Vagina (tissue), 2 donors: ENCODE results near the gene TRIM6. TPM values are rescaled to one million over a fixed set of nuclear protein-coding genes. Genes with fewer than 3 reads are reported as not detected.

ENCODE experiments used
- DNase-seq, 2 donors: peaks; one replicate each; pipeline ENCODE4 v3.0.0-alpha.2; 2017; ENCODE audit errors: extremely low spot score in 2 of 2
- H3K27ac ChIP-seq: fragments of 200-600 bp; sonication (generic); one replicate; pipeline ENCODE4 v1.5.1; 2019
- H3K27me3 ChIP-seq: fragments of 200-600 bp; sonication (generic); one replicate; pipeline ENCODE4 v1.5.1; 2019
- H3K36me3 ChIP-seq, 2 donors: fragments of 200-600 bp; sonication (generic); one replicate each; pipeline ENCODE4 v1.5.1; 2017 to 2019
- H3K4me1 ChIP-seq: fragments of 200-600 bp; sonication (generic); one replicate; pipeline ENCODE4 v1.5.1; 2019
- H3K4me3 ChIP-seq, 2 donors: fragments of 200-600 bp; sonication (generic); 1 replicate in 1 of 2; 2 replicates in 1 of 2; pipeline ENCODE4 v1.5.1; 2016 to 2019
- H3K9me3 ChIP-seq: fragments of 200-600 bp; sonication (generic); one replicate; pipeline ENCODE4 v1.5.1; 2019
- POLR2A ChIP-seq, 2 donors: fragments of 450-650 bp; IDR thresholded peaks; one replicate each; pipeline ENCODE4 v1.6.1; 2017; ENCODE audit warnings: antibody characterized with exemption in 2 of 2, mild to moderate bottlenecking in 2 of 2, moderate library complexity in 2 of 2
- POLR2AphosphoS5 ChIP-seq, 2 donors: sonication (generic); formaldehyde crosslinking; IDR thresholded peaks; one replicate each; pipeline ENCODE4 v1.9.0; 2017; ENCODE audit warnings: antibody characterized with exemption in 2 of 2, mild to moderate bottlenecking in 2 of 2, low read depth in 1 of 2; ENCODE audit not compliant: insufficient read depth in 1 of 2
- intact Hi-C: fragments of 100-400 bp; cut with DNase I; formaldehyde crosslinking; loops from one replicate; pipeline ENCODE4 v1.15.1; 2023
- total RNA-seq: library from RNA; depleted of rRNA; stranded (reverse); fragments of >200 nt; gene quantifications from one replicate; pipeline ENCODE4 v1.2.3, GENCODE V29; 2016
- TF ChIP-seq, protein P1 (sequence below), 3 experiments: fragments of 450-650 bp in 2 of 3; fragments of 200-600 bp in 1 of 3; sonication (generic) in 1 of 3; IDR thresholded peaks; one replicate each; pipeline ENCODE4 v1.5.1; 2017 to 2019; ENCODE audit warnings: antibody characterized with exemption in 3 of 3, mild to moderate bottlenecking in 2 of 3, moderate library complexity in 2 of 3

The TRIM6 gene
- total RNA-seq, 1 donor from 2014 or later = 3.9 TPM

DNA sequence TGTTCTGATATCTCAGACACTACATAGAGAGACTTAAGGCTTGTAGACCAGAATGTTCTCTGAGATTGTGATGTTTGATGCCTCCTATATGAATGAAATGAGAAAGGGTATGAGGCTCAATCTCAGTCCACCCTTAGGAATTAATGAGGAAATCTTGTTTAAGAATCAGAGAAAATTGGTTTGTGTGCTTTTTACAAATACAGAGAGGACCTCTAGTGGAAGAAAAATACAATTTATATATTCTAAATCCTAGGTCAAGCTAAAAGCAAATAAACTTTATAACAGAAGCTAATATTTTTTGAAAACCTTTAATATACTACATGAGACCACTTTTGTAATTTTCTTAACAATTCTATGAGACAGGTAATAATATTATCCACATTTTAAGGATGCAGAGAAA, 43.1 kb upstream of the TRIM6 start:
- no peaks in the 10 kb centered on the region for H3K36me3 ChIP-seq
- H3K4me1 ChIP-seq = no peaks in the 10 kb centered on the region
- TF ChIP-seq POLR2AphosphoS5 (IDR thresholded peaks at IDR 0.05; ENCODE audit: insufficient read depth in 1 of 2, low read depth in 1 of 2) (no peak), POLR2A (IDR thresholded peaks at IDR 0.05) (no peak)
- TF ChIP-seq, protein P1, sequence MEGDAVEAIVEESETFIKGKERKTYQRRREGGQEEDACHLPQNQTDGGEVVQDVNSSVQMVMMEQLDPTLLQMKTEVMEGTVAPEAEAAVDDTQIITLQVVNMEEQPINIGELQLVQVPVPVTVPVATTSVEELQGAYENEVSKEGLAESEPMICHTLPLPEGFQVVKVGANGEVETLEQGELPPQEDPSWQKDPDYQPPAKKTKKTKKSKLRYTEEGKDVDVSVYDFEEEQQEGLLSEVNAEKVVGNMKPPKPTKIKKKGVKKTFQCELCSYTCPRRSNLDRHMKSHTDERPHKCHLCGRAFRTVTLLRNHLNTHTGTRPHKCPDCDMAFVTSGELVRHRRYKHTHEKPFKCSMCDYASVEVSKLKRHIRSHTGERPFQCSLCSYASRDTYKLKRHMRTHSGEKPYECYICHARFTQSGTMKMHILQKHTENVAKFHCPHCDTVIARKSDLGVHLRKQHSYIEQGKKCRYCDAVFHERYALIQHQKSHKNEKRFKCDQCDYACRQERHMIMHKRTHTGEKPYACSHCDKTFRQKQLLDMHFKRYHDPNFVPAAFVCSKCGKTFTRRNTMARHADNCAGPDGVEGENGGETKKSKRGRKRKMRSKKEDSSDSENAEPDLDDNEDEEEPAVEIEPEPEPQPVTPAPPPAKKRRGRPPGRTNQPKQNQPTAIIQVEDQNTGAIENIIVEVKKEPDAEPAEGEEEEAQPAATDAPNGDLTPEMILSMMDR (IDR thresholded peaks at IDR 0.05) = no peak
- H3K9me3 ChIP-seq = no peaks in the 10 kb centered on the region
- no peaks in the 10 kb centered on the region for H3K27me3 ChIP-seq
- H3K4me3 ChIP-seq = no peak overlapping the region
- no peak overlapping the region for H3K27ac ChIP-seq
- no peak for DNase-seq
- intact Hi-C loops = no loop called here

DNA sequence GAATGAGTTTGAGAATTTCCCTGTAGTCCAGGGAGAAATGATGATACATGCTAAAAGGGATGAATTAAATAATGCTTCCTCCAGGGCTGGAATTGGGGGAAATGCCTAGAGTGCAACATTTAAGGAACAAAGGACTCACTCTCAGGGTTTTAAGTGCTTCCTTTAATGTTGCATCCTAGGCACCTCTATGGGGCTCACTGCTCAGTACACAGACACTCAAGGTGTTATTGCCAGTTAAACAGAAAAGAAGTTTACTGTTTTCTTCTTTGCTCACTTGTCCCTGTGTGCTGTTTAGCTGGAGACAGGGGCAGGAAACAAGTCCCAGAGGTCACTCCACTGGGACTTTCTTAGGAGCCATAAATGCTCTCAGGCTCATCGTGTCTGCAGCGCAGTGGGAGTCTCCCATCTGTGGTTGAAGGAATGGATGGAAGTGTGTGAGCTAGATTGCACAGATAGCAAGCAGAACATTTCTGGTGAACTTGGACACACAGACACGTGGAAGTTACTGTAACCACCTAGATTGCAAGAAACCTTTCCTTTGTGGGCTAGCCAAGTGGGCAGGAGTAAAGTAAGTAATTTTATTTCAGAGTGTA, 39.7 kb upstream of the TRIM6 start:
- intact Hi-C loops = no loop called here
- no peaks in the 10 kb centered on the region for H3K36me3 ChIP-seq
- TF ChIP-seq POLR2AphosphoS5 (IDR thresholded peaks at IDR 0.05; ENCODE audit: insufficient read depth in 1 of 2, low read depth in 1 of 2) (no peak), POLR2A (IDR thresholded peaks at IDR 0.05) (no peak)
- TF ChIP-seq, protein P1 (IDR thresholded peaks at IDR 0.05) = no peak
- no peaks in the 10 kb centered on the region for H3K4me1 ChIP-seq
- no peaks in the 10 kb centered on the region for H3K9me3 ChIP-seq
- H3K27me3 ChIP-seq = no peaks in the 10 kb centered on the region
- H3K4me3 ChIP-seq = no peak overlapping the region
- no peak for DNase-seq
- H3K27ac ChIP-seq = no peak overlapping the region

DNA sequence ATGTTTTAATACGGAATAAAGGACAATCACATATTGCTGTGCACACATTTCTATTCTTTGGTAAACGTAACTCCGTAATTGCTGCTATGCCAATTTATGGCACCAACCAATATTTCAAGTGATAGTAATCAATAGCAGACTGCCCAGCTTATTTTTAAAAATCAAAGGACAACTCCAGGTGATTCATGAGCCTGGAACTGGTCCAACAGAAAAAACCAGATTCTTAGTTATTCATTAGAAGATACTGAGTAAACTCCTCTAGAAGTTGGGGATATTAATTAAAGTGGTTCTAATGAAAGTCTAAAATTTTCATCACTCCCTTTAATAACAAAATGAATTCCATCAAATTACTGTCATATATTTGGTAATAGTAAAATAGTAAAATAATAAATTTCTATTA, 38.7 kb upstream of the TRIM6 start:
- Histone ChIP-seq H3K27me3 (no peaks in the 10 kb centered on the region), H3K9me3 (no peaks in the 10 kb centered on the region), H3K4me3 (no peak overlapping the region), H3K36me3 (no peaks in the 10 kb centered on the region), H3K27ac (no peak overlapping the region), H3K4me1 (no peaks in the 10 kb centered on the region)
- no peak for DNase-seq
- intact Hi-C loops = no loop called here
- TF ChIP-seq POLR2AphosphoS5 (IDR thresholded peaks at IDR 0.05; ENCODE audit: insufficient read depth in 1 of 2, low read depth in 1 of 2) = no peak
- TF ChIP-seq, protein P1 (IDR thresholded peaks at IDR 0.05) = no peak
- no peak for TF ChIP-seq POLR2A (IDR thresholded peaks at IDR 0.05)

DNA sequence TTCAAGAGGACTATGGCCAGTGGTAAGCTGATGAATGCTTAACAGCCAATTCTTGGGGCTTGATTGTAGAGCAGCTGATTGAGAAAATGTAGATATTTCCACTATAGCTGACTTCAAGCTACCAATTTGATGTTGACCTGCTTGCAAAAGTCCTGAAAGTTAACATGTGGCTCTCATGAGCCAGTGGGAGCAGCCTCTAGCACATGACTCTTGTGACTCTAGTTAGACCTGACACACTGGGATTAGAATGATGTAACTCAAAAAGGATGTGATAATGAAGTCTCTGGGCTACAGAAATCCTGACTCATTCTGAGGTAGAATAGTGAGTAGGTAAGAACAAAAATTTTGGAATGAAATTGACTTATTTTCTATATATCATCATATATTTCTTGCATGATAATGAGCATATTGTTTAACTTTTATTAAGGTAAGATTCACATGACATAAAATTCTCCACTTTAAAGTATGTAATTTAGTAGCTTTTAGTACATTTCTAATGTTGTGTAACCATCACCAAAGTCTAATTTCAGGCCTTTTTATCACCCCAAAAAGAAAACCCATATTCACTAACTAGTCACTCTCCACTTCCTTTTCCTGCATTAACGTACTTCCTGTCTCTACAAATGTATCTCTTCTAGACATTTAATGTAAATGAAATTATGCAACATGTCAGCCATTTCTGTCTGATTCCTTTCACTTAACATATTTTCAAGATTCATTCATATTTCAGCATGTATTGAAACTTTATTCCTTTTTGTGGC, 32.0 kb upstream of the TRIM6 start:
- Histone ChIP-seq H3K4me1 (no peaks in the 10 kb centered on the region), H3K9me3 (no peaks in the 10 kb centered on the region), H3K27me3 (no peaks in the 10 kb centered on the region), H3K27ac (no peak overlapping the region), H3K36me3 (no peaks in the 10 kb centered on the region), H3K4me3 (no peak overlapping the region)
- no peak for TF ChIP-seq POLR2A (IDR thresholded peaks at IDR 0.05)
- TF ChIP-seq, protein P1 (IDR thresholded peaks at IDR 0.05) = no peak
- no peak for TF ChIP-seq POLR2AphosphoS5 (IDR thresholded peaks at IDR 0.05; ENCODE audit: insufficient read depth in 1 of 2, low read depth in 1 of 2)
- no peak for DNase-seq
- intact Hi-C loops = no loop called here

DNA sequence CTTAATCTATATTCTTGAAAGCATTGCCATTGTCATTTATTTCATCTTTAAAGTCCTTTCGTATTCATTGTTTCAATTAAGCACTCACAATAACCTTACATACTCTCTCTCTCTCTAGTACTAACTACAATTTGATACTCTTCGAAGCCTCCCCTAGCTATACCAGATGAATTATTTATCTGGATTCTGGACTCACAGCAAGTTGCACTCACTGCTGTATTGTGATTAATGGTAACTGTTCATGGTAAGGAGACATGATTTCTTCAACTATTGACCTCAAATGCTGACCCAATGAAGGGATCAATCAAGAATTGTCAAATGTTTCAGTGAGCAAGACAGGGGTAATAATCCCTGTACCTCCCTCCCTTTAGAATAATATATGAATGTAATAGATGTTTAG, 21.8 kb upstream of the TRIM6 start:
- no peaks in the 10 kb centered on the region for H3K9me3 ChIP-seq
- no peak overlapping the region for H3K4me3 ChIP-seq
- H3K4me1 ChIP-seq = no peaks in the 10 kb centered on the region
- TF ChIP-seq, protein P1 (IDR thresholded peaks at IDR 0.05) = no peak
- TF ChIP-seq POLR2AphosphoS5 (IDR thresholded peaks at IDR 0.05; ENCODE audit: insufficient read depth in 1 of 2, low read depth in 1 of 2) (no peak), POLR2A (IDR thresholded peaks at IDR 0.05) (no peak)
- H3K27ac ChIP-seq = no peak overlapping the region
- H3K27me3 ChIP-seq = no peaks in the 10 kb centered on the region
- intact Hi-C loops = no loop called here
- no peak for DNase-seq
- no peaks in the 10 kb centered on the region for H3K36me3 ChIP-seq
